ENCODE measurements around the gene UPK3B. TPM values are rescaled to one million over a fixed set of nuclear protein-coding genes. Genes with fewer than 3 reads are reported as not detected.

UPK3B gene
- total RNA-seq: 0.52 and 0.54 TPM in 2 replicates

DNA sequence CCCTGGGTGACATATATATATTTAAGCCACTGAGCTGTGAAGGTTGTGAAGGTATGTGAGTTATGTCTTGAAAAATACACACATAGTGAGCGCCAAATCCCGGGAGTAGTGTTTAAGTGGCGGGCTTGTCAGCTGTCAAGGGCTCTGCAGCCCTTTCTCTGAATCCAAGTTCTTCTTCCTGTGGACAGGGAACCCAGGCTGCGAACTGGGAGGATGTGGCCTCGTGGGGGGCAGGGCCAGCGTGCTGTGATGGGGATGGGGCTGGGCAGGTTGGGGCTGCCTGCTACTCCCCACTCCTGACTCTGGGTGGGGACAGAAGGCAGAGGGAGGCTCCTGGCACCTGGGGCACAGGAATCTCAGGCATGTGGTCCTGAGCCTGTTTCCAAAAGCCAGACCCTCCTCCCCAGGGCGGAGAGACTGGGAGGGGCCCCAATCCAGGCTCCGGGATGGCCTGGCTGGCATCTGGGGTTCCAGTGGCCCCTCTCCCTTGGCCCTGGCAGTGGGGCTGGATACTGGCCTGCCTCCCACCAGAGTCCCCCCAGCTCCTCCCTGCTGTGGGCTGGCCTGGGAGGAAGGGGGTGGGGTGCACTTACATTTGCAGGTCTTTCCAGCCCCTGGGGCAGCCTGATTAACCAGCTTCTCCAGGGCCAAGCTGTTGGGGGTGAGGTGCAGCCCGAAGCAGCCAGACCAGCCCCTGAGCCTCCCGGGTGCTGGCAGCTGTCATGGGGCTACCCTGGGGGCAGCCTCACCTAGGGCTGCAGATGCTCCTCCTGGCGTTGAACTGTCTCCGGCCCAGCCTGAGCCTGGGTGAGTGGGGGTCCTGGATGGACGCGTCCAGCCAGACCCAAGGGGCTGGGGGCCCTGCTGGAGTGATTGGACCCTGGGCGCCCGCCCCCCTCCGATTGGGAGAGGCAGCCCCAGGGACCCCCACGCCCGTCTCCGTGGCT lies at the start of gene UPK3B:
TSS of gene UPK3B (plus strand) at position 622 of the 947 bp plus-strand sequence. CDS start at position 723, 101 bp downstream.

DNA sequence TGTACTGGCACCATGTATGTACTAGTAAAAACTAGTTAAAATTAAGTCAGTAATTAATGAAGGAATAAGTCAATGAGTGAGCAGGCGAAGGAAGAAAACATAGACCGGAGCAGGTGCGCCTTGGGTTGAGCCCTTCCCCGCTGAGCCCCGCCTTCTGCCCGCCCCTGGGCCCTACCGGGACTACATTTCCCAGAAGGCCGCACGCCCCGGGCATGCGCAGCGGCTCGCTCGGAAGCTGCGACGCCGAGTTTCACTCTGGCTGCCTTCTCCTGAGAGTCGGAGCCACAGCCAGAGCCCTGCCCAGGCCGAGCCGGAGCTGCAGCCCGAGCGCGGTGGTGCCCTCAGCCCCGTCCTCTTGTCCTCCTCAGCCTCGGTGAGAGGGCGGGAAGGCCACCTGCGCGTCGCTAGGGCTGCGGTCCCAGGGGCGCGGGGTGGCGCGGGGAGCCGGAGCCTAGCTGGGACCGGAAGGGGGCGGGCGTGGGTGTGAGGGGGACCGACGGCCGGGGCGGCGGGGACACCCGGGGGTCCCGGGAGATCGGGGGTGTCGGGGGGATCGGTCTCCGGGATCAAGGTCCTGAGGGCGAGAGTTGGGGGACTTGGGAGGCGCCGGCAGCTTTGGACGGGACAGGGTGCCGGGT lies 48.8 kb upstream of the UPK3B start, which contains the start of gene DTX2:
TSS of gene DTX2 (plus strand) at position 246 of the 638 bp plus-strand sequence. CDS start 18,801 bp downstream, outside the sequence.

DNA sequence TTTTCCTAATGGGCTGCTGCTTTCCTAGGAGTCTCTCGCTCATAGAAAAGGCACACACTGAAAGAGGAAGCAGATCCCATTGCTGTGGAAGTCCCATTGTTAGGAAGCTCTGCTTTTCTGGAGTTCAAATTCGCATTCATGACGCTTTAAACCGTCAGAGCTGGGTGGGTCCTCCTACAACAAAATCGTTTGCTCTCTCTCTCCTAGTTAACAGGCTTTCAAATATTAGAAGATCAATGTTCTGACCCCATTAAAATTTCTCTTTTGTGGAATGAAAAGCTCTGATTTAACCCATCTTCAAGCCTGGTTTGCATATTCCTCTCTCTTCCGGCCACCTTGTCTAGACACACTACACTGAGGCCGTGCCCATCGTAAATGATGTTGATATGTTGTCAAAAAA lies 32.8 kb downstream of the UPK3B start, which contains the start of gene SPDYE16:
TSS of gene SPDYE16 (minus strand) at position 101 of the 400 bp plus-strand sequence. CDS start 1,838 bp downstream, outside the sequence.

Small RNAs within 50 kb of the gene (small RNA-seq; reads per million reads assigned to genes)
- gene RF00019: not detected

Other genes with a start within 250 kb of the UPK3B start
- 100 and 102 TPM in 2 replicates for gene HSPB1, start 207.9 kb upstream of the UPK3B start, total RNA-seq
- 95.6 and 97.5 TPM in 2 replicates for gene YWHAG, start 151.6 kb upstream of the UPK3B start, total RNA-seq
- 0.65 and 0.97 TPM in 2 replicates for gene SSC4D, start 100.9 kb upstream of the UPK3B start, total RNA-seq
- 1.0 and 1.4 TPM in 2 replicates for gene ZP3, start 85.6 kb upstream of the UPK3B start, total RNA-seq
- gene DTX2, start 48.8 kb upstream of the UPK3B start, total RNA-seq: 8.1 and 10.5 TPM in 2 replicates
- gene SPDYE16, start 32.7 kb downstream of the UPK3B start, total RNA-seq: 0.11 TPM in 1 of 2 replicates, not detected in the other
- gene POMZP3, start 116.7 kb downstream of the UPK3B start, total RNA-seq: 8.2 and 9.3 TPM in 2 replicates